ENCODE measurements around the gene PNMA8C. TPM values are rescaled to one million over a fixed set of nuclear protein-coding genes. Genes with fewer than 3 reads are reported as not detected.

PNMA8C gene
- total RNA-seq, 1 experiment from 2014 or later: not detected

Other genes starting within 250 kb of the PNMA8C start
- not detected in 2 replicates for gene IGFL1, start 199.2 kb downstream of the PNMA8C start, total RNA-seq (2022)
- 0.68 and 1.7 TPM in 2 replicates for gene HIF3A, start 131.9 kb downstream of the PNMA8C start, total RNA-seq (2022)
- 124 and 128 TPM in 2 replicates for gene PPP5C, start 81.8 kb downstream of the PNMA8C start, total RNA-seq (2022)
- not detected in 2 replicates for gene CCDC8, start 15.4 kb downstream of the PNMA8C start, total RNA-seq (2022)
- gene PNMA8A, start 42.6 kb upstream of the PNMA8C start, total RNA-seq (2022): 0.49 and 0.61 TPM in 2 replicates
- gene PNMA8B, start 66.9 kb upstream of the PNMA8C start, total RNA-seq (2022): not detected in 2 replicates
- 182 and 220 TPM in 2 replicates for gene CALM3, start 172.4 kb upstream of the PNMA8C start, total RNA-seq (2022)
- gene PTGIR, start 196.2 kb upstream of the PNMA8C start, total RNA-seq (2022): not detected in 2 replicates
- gene GNG8, start 207.3 kb upstream of the PNMA8C start, total RNA-seq (2022): not detected in 2 replicates
- gene DACT3, start 232.2 kb upstream of the PNMA8C start, total RNA-seq (2022): not detected in 2 replicates

All from Calu3 (cell line).